Neural cell (in vitro differentiated cells): ENCODE measurements around the gene TPP1.

ENCODE experiments used
- CTCF ChIP-seq: fragments of 450-650 bp; IDR thresholded peaks from 2 replicates; pipeline ENCODE4 v1.5.1; 2014; ENCODE audit warnings: antibody characterized with exemption, mild to moderate bottlenecking, moderate library complexity; ENCODE audit not compliant: poor library complexity, severe bottlenecking
- EZH2 ChIP-seq: fragments of 200-600, 300-800 bp; shearing (Covaris generic), sonication (generic); IDR thresholded peaks from 2 replicates; pipeline ENCODE4 v1.6.1; 2014; ENCODE audit warnings: antibody characterized with exemption, low read length, borderline replicate concordance, mild to moderate bottlenecking; ENCODE audit not compliant: insufficient read depth, poor library complexity, severe bottlenecking
- POLR2AphosphoS5 ChIP-seq: IDR thresholded peaks from 2 replicates; pipeline ENCODE4 v1.6.1; 2012
- RAD21 ChIP-seq: fragments of 450-650 bp; conservative IDR thresholded peaks from 2 replicates; pipeline ENCODE4 v1.6.1; 2014; ENCODE audit warnings: antibody characterized with exemption, mild to moderate bottlenecking, moderate library complexity
- REST ChIP-seq: IDR thresholded peaks from 2 replicates; pipeline ENCODE4 v1.6.1; 2012; ENCODE audit warnings: borderline replicate concordance
- SMC3 ChIP-seq: fragments of 450-650 bp; conservative IDR thresholded peaks from 2 replicates; pipeline ENCODE4 v1.6.1; 2014; ENCODE audit warnings: antibody characterized with exemption, mild to moderate bottlenecking, moderate library complexity; ENCODE audit not compliant: poor library complexity
- TAF1 ChIP-seq: IDR thresholded peaks from 2 replicates; pipeline ENCODE4 v1.6.1; 2012; ENCODE audit warnings: low read depth

- TF ChIP-seq POLR2AphosphoS5 (peak; percentile 66), CTCF (peak; percentile 32), RAD21 (peak; percentile 29), REST (no peak), SMC3 (peak; percentile 29), EZH2 (no peak), TAF1 (peak; percentile 43)
These were observed 15.7 kb downstream of the TPP1 start, which contains the start of the genes ILK and RRP8 for GRCh38 chr11:6603287-6604080.
